ENCODE results near the gene DRD1.

DRD1 gene

DNA sequence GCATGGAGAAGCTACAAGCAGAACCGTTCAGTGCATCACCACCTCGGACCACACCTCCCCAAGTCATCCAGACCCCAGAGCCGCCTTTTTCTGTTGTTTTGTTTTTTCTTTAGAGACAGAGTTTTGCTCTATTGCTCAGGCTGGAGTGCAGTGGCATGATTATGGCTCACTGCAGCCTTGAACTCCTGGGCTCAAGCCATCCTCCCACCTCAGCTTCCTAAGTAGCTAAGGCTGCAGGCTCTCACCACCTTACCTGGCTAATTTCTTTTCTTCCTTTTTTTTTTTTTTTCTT, 20.9 kb upstream of the DRD1 start:
- TF ChIP-seq FOXP2 (optimal IDR thresholded peaks at IDR 0.05; ENCODE audit: borderline replicate concordance, extremely low read depth, extremely low read length, insufficient read depth) (no peak), TAF1 (IDR thresholded peaks at IDR 0.05; ENCODE audit: borderline replicate concordance, insufficient read depth, low read length) (no peak), SIN3A (IDR thresholded peaks at IDR 0.05; ENCODE audit: borderline replicate concordance, insufficient read depth, low read length) (no peak), POLR2AphosphoS5 (IDR thresholded peaks at IDR 0.05; ENCODE audit: low read depth, low read length) (no peak), REST (IDR thresholded peaks at IDR 0.05; ENCODE audit: insufficient read depth in 1 of 2, low read depth in 2 of 2, low read length in 2 of 2) (no peak)

DNA sequence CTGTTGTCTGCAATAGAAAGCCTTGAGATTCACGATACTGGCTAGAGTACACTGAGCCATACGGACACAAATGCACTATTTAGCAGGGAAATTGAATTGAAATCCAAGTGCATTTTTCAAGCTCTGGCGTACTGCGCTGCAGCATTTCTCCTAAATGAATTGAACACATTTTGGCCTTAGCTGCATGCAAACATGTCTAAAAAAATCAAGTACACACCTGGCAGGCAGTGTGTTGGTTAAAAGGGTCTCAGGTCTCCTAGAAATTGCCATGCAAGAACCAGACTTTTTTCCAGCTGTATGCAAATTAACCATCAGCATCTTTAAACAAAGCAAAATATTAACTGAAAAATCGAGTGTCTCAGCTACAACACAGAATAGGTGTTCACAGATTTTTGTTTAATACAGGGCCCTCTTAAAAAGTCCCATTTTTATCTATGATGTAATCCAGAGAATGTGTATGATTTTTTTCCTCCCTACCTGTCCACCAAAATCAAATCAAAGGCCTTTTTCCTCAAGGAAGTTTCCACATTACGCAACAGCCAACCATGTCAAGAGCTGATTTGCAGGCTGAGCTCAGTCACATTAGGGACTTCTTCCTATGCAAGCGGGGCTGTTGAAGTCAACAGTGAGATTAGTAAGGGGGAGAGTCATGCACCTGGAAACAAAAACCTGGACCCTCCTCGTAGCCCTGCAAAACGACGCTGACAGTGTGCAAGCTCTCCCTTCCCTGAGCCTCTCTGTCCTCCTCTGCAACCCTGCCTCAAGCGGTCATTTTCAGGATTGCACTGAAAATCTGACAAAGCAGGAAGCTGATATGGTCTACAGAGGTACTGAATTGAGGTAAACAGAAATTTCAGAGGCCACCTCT, 20.3 kb upstream of the DRD1 start:
- TF ChIP-seq TAF1 (IDR thresholded peaks at IDR 0.05; ENCODE audit: borderline replicate concordance, insufficient read depth, low read length) (no peak), SIN3A (IDR thresholded peaks at IDR 0.05; ENCODE audit: borderline replicate concordance, insufficient read depth, low read length) (no peak), REST (IDR thresholded peaks at IDR 0.05; ENCODE audit: insufficient read depth in 1 of 2, low read depth in 2 of 2, low read length in 2 of 2) (no peak), POLR2AphosphoS5 (IDR thresholded peaks at IDR 0.05; ENCODE audit: low read depth, low read length) (no peak), FOXP2 (optimal IDR thresholded peaks at IDR 0.05; ENCODE audit: borderline replicate concordance, extremely low read depth, extremely low read length, insufficient read depth) (no peak)

DNA sequence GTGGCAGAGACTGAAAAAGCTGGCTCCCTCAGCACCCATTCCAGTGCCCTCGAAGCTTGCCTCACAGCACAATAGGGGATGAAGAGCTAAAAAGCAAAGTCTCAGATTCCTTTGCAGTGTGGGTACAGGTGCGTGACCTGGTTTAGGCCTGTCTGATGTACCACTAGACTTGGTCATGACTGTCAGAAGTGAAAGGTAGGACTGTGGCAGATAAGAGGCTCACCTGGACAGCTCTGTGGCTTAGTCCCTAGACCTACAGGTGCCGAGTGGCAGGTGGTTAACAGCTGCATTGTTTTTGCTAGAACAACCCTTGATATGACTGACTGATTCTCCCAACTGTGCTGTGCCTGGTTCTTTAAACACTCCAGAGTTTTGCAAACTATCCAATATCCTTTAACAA, 19.7 kb upstream of the DRD1 start:
- TF ChIP-seq TAF1 (IDR thresholded peaks at IDR 0.05; ENCODE audit: borderline replicate concordance, insufficient read depth, low read length), result no peak
- TF ChIP-seq SIN3A (IDR thresholded peaks at IDR 0.05; ENCODE audit: borderline replicate concordance, insufficient read depth, low read length), result no peak
- TF ChIP-seq FOXP2 (optimal IDR thresholded peaks at IDR 0.05; ENCODE audit: borderline replicate concordance, extremely low read depth, extremely low read length, insufficient read depth), result no peak
- no peak for TF ChIP-seq POLR2AphosphoS5 (IDR thresholded peaks at IDR 0.05; ENCODE audit: low read depth, low read length)
- no peak for TF ChIP-seq REST (IDR thresholded peaks at IDR 0.05; ENCODE audit: insufficient read depth in 1 of 2, low read depth in 2 of 2, low read length in 2 of 2)

- TF ChIP-seq REST (IDR thresholded peaks at IDR 0.05; ENCODE audit: insufficient read depth in 1 of 2, low read depth in 2 of 2, low read length in 2 of 2), result no peak
- no peak for TF ChIP-seq POLR2AphosphoS5 (IDR thresholded peaks at IDR 0.05; ENCODE audit: low read depth, low read length)
- no peak for TF ChIP-seq TAF1 (IDR thresholded peaks at IDR 0.05; ENCODE audit: borderline replicate concordance, insufficient read depth, low read length)
- no peak for TF ChIP-seq SIN3A (IDR thresholded peaks at IDR 0.05; ENCODE audit: borderline replicate concordance, insufficient read depth, low read length)
- no peak for TF ChIP-seq FOXP2 (optimal IDR thresholded peaks at IDR 0.05; ENCODE audit: borderline replicate concordance, extremely low read depth, extremely low read length, insufficient read depth)
These were observed 17.4 kb upstream of the DRD1 start for GRCh38 chr5:175461370-175461769.
